ENCODE data around the gene GLI2. TPM values are rescaled to one million over a fixed set of nuclear protein-coding genes. Genes with fewer than 3 reads are reported as not detected.

GLI2 gene
- total and polyA plus RNA-seq, 2 of the 13 experiments (the other 11 are each of a cell fraction or from before 2014, with no cell fraction given) = not detected

DNA sequence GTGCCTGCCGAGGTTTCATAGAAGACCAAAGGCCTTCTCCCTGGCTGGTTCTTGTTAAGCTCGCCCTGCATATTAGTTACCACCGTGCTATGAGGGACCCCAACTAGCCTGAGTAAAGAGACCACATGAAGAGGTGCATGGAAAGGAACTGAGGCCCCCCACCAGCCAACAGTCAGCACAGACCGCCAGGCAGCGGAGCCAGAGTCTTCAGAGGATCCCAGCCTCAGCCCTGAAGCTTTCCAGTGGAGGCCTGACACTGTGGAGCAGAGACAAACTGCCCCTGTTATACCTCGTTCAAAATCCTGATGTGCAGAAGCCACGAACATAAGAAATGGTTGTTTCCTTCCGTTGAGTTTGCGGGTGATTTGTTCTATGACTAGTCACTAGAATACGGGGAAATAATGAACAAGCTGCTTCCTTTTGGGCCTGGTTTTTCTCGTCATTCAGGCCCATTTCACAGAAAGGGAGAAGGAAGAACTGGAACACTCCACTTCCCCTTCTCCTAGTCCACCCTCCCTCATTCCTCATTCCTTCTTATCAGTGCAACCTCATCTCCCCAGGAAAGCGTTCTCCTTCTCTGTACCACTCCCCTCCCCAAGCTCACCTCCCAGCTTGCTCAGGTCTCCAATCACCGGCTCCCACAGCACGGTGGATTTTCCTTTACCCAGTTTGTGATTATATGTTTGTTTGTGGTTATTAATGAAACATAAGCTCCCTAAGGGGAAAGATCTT, 3.0 kb upstream of the GLI2 start:
- 20% methylated on average over 12 of the region's 14 CpGs for WGBS (ENCODE audit: low lambda C conversion rate)
- in situ Hi-C loops (cut with HindIII; ENCODE audit: extremely low pct_ligation_motif_present, low pct_unique_long_range_greater_than_20kb) (no loop called here), intact Hi-C loops (cut with micrococcal nuclease; ENCODE audit: unreplicated experiment) (no loop called here)
- no peak overlapping the region for H3K27ac ChIP-seq (ENCODE audit: extremely low read length, insufficient read depth, low read length)
- H2AFZ ChIP-seq (ENCODE audit: low read length) = no peak overlapping the region
- CTCF ChIA-PET (ENCODE audit: low intra/inter-chr PET ratio, low total read pairs) = no interaction called here
- no peak for DNase-seq (ENCODE audit: low spot score)
- ATAC-seq = no peak
- H3K4me3 ChIP-seq (replicated peaks in 1 of 3; ENCODE audit: insufficient read depth in 1 of 3, low read depth in 2 of 3, low read length in 3 of 3) = no peak overlapping the region
- no peaks in the 10 kb centered on the region for H3K4me1 ChIP-seq (ENCODE audit: insufficient read depth, low read length)
- H3K4me2 ChIP-seq (ENCODE audit: low read depth, low read length) = no peak overlapping the region
- no peaks in the 10 kb centered on the region for H3K79me2 ChIP-seq (ENCODE audit: insufficient read depth, low read length)
- POLR2A ChIA-PET = no interaction called here
- BruUV-seq (replicated peaks) = no TSS peak
- no peaks in the 10 kb centered on the region for H3K36me3 ChIP-seq (replicated peaks in 1 of 2; ENCODE audit: control insufficient read depth in 1 of 2, insufficient read depth in 2 of 2, low read length in 2 of 2)
- TF ChIP-seq, protein P1, sequence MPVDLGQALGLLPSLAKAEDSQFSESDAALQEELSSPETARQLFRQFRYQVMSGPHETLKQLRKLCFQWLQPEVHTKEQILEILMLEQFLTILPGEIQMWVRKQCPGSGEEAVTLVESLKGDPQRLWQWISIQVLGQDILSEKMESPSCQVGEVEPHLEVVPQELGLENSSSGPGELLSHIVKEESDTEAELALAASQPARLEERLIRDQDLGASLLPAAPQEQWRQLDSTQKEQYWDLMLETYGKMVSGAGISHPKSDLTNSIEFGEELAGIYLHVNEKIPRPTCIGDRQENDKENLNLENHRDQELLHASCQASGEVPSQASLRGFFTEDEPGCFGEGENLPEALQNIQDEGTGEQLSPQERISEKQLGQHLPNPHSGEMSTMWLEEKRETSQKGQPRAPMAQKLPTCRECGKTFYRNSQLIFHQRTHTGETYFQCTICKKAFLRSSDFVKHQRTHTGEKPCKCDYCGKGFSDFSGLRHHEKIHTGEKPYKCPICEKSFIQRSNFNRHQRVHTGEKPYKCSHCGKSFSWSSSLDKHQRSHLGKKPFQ (CRISPR knock-in tag; IDR thresholded peaks at IDR 0.05; ENCODE audit: insufficient replicate concordance) = no peak
- TF ChIP-seq SALL2 (CRISPR knock-in tag; IDR thresholded peaks at IDR 0.05) = no peak
- TF ChIP-seq MTERF4 (CRISPR knock-in tag; IDR thresholded peaks at IDR 0.05) = no peak
- TF ChIP-seq HDAC2 (CRISPR knock-in tag; IDR thresholded peaks at IDR 0.05) = no peak
- no peak for TF ChIP-seq MTA3 (CRISPR knock-in tag; IDR thresholded peaks at IDR 0.05)
- no peak for TF ChIP-seq NR2F6 (IDR thresholded peaks at IDR 0.05)
- no peak for TF ChIP-seq NR2F6 (CRISPR knock-in tag; IDR thresholded peaks at IDR 0.05)
- no peak for TF ChIP-seq ZNF746 (CRISPR knock-in tag; IDR thresholded peaks at IDR 0.05)
- no peaks in the 10 kb centered on the region for H3K9me3 ChIP-seq (ENCODE audit: low read length)
- H3K9ac ChIP-seq (ENCODE audit: insufficient read depth, low read depth, low read length) = no peak overlapping the region
- no peak for FAIRE-seq
- no peaks in the 10 kb centered on the region; the same call in 1 of the 2 replicates for H4K20me1 ChIP-seq (ENCODE audit: insufficient read depth, low read length)
- peaks cover 7 to 74% of the 10 kb centered on the region in 2 experiments; a peak in 4 of 5 replicates for H3K27me3 ChIP-seq (ENCODE audit: control insufficient read depth in 1 of 2, insufficient read depth in 2 of 2, low read length in 2 of 2)
